Stomach (tissue), 9 donors: Measurements from ENCODE around the gene TDRD12. TPM values are rescaled to one million over a fixed set of nuclear protein-coding genes. Genes with fewer than 3 reads are reported as not detected.

Experiments used
- DNase-seq, 2 donors: peaks; one replicate each; pipeline versions ENCODE4 v3.0.0 to v3.0.0-alpha.2; 2013 to 2019
- H3K27ac ChIP-seq, 5 donors: fragments of 200-600 bp in 4 of 5; sonication (generic) in 4 of 5; one replicate each; pipeline ENCODE4 v1.5.1; 2013 to 2019; ENCODE audit warnings: mild to moderate bottlenecking in 1 of 5, moderate library complexity in 1 of 5
- H3K27me3 ChIP-seq, 3 donors: fragments of 200-600 bp; sonication (generic); one replicate each; pipeline ENCODE4 v1.5.1; 2017 to 2019; ENCODE audit warnings: mixed run types in 1 of 3
- H3K36me3 ChIP-seq, 4 donors: fragments of 200-600 bp; sonication (generic); 1 replicate in 3 of 4; 2 replicates in 1 of 4; pipeline ENCODE4 v1.5.1; 2016 to 2019
- H3K4me1 ChIP-seq, 4 donors: fragments of 200-600 bp; sonication (generic); one replicate each; pipeline ENCODE4 v1.5.1; 2016 to 2019
- H3K4me3 ChIP-seq, 4 donors: fragments of 200-600 bp; sonication (generic) in 3 of 4; one replicate each; pipeline ENCODE4 v1.5.1; 2016 to 2019; ENCODE audit warnings: mild to moderate bottlenecking in 1 of 4
- H3K9me3 ChIP-seq, 4 donors: fragments of 200-600 bp; sonication (generic); one replicate each; pipeline ENCODE4 v1.5.1; 2016 to 2019
- CTCF ChIP-seq, 7 experiments: fragments of 450-650 bp in 4 of 7; fragments of 200-600 bp in 3 of 7; sonication (generic) in 3 of 7; IDR thresholded peaks; one replicate each; pipeline ENCODE4 v1.5.1; 2016 to 2019; ENCODE audit warnings: antibody characterized with exemption in 7 of 7, control low read depth in 2 of 7, mild to moderate bottlenecking in 1 of 7
- EP300 ChIP-seq: sonication (generic); formaldehyde crosslinking; IDR thresholded peaks from one replicate; pipeline ENCODE4 v1.6.1; 2017; ENCODE audit warnings: antibody characterized with exemption
- POLR2A ChIP-seq, 4 donors: fragments of 450-650 bp; IDR thresholded peaks; one replicate each; pipeline ENCODE4 v1.6.1; 2016; ENCODE audit warnings: antibody characterized with exemption in 4 of 4, control low read depth in 2 of 4, mild to moderate bottlenecking in 1 of 4, moderate library complexity in 1 of 4
- POLR2AphosphoS5 ChIP-seq, 3 donors: sonication (generic); formaldehyde crosslinking; IDR thresholded peaks; one replicate each; pipeline ENCODE4 v1.6.1; 2016; ENCODE audit warnings: antibody characterized with exemption in 3 of 3
- WGBS, 5 donors: extraction: QIAGEN DNeasy Blood & Tissue Kit in 3 of 5; methylation state at CpG; one replicate each; pipeline versions ENCODE4 v1.1.5 to v1.1.7; 2013 to 2018; 5-methylcytosine and 5-hydroxymethylcytosine counted together
- intact Hi-C: fragments of 100-400 bp; cut with DNase I; formaldehyde crosslinking; loops from one replicate; pipeline ENCODE4 v1.15.1; 2023; ENCODE audit warnings: low total_unique reads
- polyA plus RNA-seq, 3 donors: library from polyadenylated mRNA; stranded (reverse); fragments of 200-250 nt; gene quantifications; one replicate each; pipeline ENCODE4 v1.2.3, GENCODE V29; 2013
- total RNA-seq, 5 donors: library from RNA; depleted of rRNA; stranded (reverse); fragments of >200 nt; gene quantifications; one replicate each; pipeline versions ENCODE4 v1.1.0 to v1.2.3, GENCODE V29; 2014 to 2016
- donor health status: healthy with polysubstance abuse.
- donor health status: Bipolar disorder and iron deficiency.
- donor health status: healthy.

TDRD12 gene
- total and polyA plus RNA-seq, 8 donors, result 0.03 to 0.73 TPM; not detected in 6

GRCh38 chr19:32812036-32812435 lies 92.5 kb downstream of the TDRD12 start:
- Histone ChIP-seq H3K4me1 (peaks cover 0 to 9% (median 7%) of the 10 kb centered on the region in 4 donors), H3K9me3 (no peaks in the 10 kb centered on the region), H3K27me3 (no peaks in the 10 kb centered on the region), H3K27ac (no peak overlapping the region), H3K4me3 (no peak overlapping the region), H3K36me3 (no peaks in the 10 kb centered on the region)
- WGBS, 5 donors, result 77 to 85% (median 79%) methylated on average over 10 of the region's 10 CpGs
- intact Hi-C loops, result no loop called here
- TF ChIP-seq POLR2AphosphoS5 (IDR thresholded peaks at IDR 0.05), result no peak
- no peak for TF ChIP-seq EP300
- TF ChIP-seq CTCF (IDR thresholded peaks at IDR 0.05), result no peak
- no peak for TF ChIP-seq POLR2A (IDR thresholded peaks at IDR 0.05)
- no peak for DNase-seq

GRCh38 chr19:32812571-32812970 lies 93.0 kb downstream of the TDRD12 start:
- no peaks in the 10 kb centered on the region for H3K27me3 ChIP-seq
- DNase-seq, result peak in 1 of 2 donors; percentile 36
- H3K4me3 ChIP-seq, result no peak overlapping the region
- no peak overlapping the region for H3K27ac ChIP-seq
- WGBS, 5 donors, result 64 to 87% (median 69%) methylated on average over 3 of the region's 3 CpGs
- intact Hi-C loops, result no loop called here
- no peaks in the 10 kb centered on the region for H3K9me3 ChIP-seq
- TF ChIP-seq POLR2A (IDR thresholded peaks at IDR 0.05), result no peak
- TF ChIP-seq EP300, result no peak
- H3K4me1 ChIP-seq, result peaks cover 0 to 9% (median 7%) of the 10 kb centered on the region in 4 donors
- no peaks in the 10 kb centered on the region for H3K36me3 ChIP-seq

- intact Hi-C loops, result no loop called here
- Histone ChIP-seq H3K4me1 (peaks cover 0 to 9% (median 7%) of the 10 kb centered on the region in 4 donors), H3K4me3 (no peak overlapping the region), H3K27ac (no peak overlapping the region), H3K36me3 (no peaks in the 10 kb centered on the region), H3K9me3 (no peaks in the 10 kb centered on the region), H3K27me3 (peaks cover 0 to 7% (median 0%) of the 10 kb centered on the region in 3 donors)
- WGBS, 5 donors, result 50 to 60% (median 58%) methylated on average over 14 to 15 of the region's 15 CpGs
- no peak for TF ChIP-seq POLR2AphosphoS5 (IDR thresholded peaks at IDR 0.05)
- TF ChIP-seq EP300, result no peak
- no peak for TF ChIP-seq POLR2A (IDR thresholded peaks at IDR 0.05)
- TF ChIP-seq CTCF (IDR thresholded peaks at IDR 0.05), result no peak
- DNase-seq, result no peak
Observed at GRCh38 chr19:32813862-32814425, 94.4 kb downstream of the TDRD12 start.

GRCh38 chr19:32814624-32815023 lies 95.1 kb downstream of the TDRD12 start:
- no peak for DNase-seq
- no peaks in the 10 kb centered on the region for H3K9me3 ChIP-seq
- peaks cover 0 to 3% (median 1%) of the 10 kb centered on the region in 4 donors for H3K4me1 ChIP-seq
- WGBS, 5 donors, result 74 to 80% (median 76%) methylated on average over 5 to 6 of the region's 6 CpGs
- no peak overlapping the region for H3K4me3 ChIP-seq
- TF ChIP-seq POLR2AphosphoS5 (IDR thresholded peaks at IDR 0.05) (no peak), EP300 (no peak), POLR2A (IDR thresholded peaks at IDR 0.05) (no peak)
- H3K27me3 ChIP-seq, result peaks cover 0 to 10% (median 0%) of the 10 kb centered on the region in 3 donors
- intact Hi-C loops, result no loop called here
- H3K36me3 ChIP-seq, result no peaks in the 10 kb centered on the region
- no peak overlapping the region for H3K27ac ChIP-seq

GRCh38 chr19:32816555-32817099 lies 97.1 kb downstream of the TDRD12 start:
- Histone ChIP-seq H3K27me3 (peaks cover 0 to 16% (median 0%) of the 10 kb centered on the region in 3 donors), H3K36me3 (no peaks in the 10 kb centered on the region), H3K27ac (no peak overlapping the region), H3K9me3 (no peaks in the 10 kb centered on the region), H3K4me1 (no peaks in the 10 kb centered on the region), H3K4me3 (no peak overlapping the region)
- DNase-seq, result no peak
- intact Hi-C loops, result no loop called here
- no peak for TF ChIP-seq POLR2A (IDR thresholded peaks at IDR 0.05)
- no peak for TF ChIP-seq EP300
- TF ChIP-seq POLR2AphosphoS5 (IDR thresholded peaks at IDR 0.05), result no peak
- no peak for TF ChIP-seq CTCF (IDR thresholded peaks at IDR 0.05)
- 71 to 83% (median 77%) methylated on average over 7 of the region's 7 CpGs for WGBS, 5 donors
